WTC11 (cell line): Measurements from ENCODE around the gene TMPRSS2. TPM values are rescaled to one million over a fixed set of nuclear protein-coding genes. Genes with fewer than 3 reads are reported as not detected.

Experiments used
- ATAC-seq: fragments of 200-7000 bp; cut with Tn5 transposase; 2 replicates; pipeline ENCODE4 v1.10.0; 2021; ENCODE audit warnings: mild to moderate bottlenecking, moderate library complexity
- CTCF ChIA-PET: fragments of 300-600 bp; sonication (Branson Sonifier 250); formaldehyde crosslinking; loops from one replicate; lab custom pipeline; 2021; ENCODE audit warnings: antibody characterized with exemption; lab: Charles Lee
- POLR2A ChIA-PET: fragments of 350-600 bp; sonication (Branson Sonifier 250); formaldehyde crosslinking; loops from one replicate; lab custom pipeline; 2021; ENCODE audit warnings: antibody characterized with exemption; lab: Charles Lee
- DNase-seq: peaks from one replicate; pipeline ENCODE4 v3.0.0; 2021; ENCODE audit warnings: low spot score
- H3K27ac Mint-ChIP-seq: 2 replicates; pipeline ENCODE4 v1.8.0; 2021; ENCODE audit warnings: mixed read lengths
- H3K27me3 Mint-ChIP-seq: 2 replicates; pipeline ENCODE4 v1.8.0; 2021; ENCODE audit warnings: low read depth, mild to moderate bottlenecking, moderate library complexity, mixed read lengths
- H3K36me3 Mint-ChIP-seq: 2 replicates; pipeline ENCODE4 v1.8.0; 2021; ENCODE audit warnings: mixed read lengths
- H3K4me1 Mint-ChIP-seq: 2 replicates; pipeline ENCODE4 v1.8.0; 2022; ENCODE audit warnings: mixed read lengths
- H3K4me3 Mint-ChIP-seq: 2 replicates; pipeline ENCODE4 v1.8.0; 2021; ENCODE audit warnings: mild to moderate bottlenecking, moderate library complexity, mixed read lengths
- H3K9me3 Mint-ChIP-seq: 2 replicates; pipeline ENCODE4 v1.8.0; 2021; ENCODE audit warnings: mixed read lengths
- ATF3 ChIP-seq: sonication (generic); formaldehyde crosslinking; conservative IDR thresholded peaks from 2 replicates; pipeline ENCODE4 v1.8.1; 2022; ENCODE audit warnings: mild to moderate bottlenecking, missing genetic modification reagents
- EMX1 ChIP-seq: fragments of 250-450 bp; sonication (Bioruptor Pico); IDR thresholded peaks from 2 replicates; pipeline ENCODE4 v1.8.0; 2021; ENCODE audit warnings: mild to moderate bottlenecking
- HMGA2 ChIP-seq: fragments of 250-450 bp; sonication (Bioruptor Pico); IDR thresholded peaks from 2 replicates; pipeline ENCODE4 v1.4.0; 2021; ENCODE audit warnings: mild to moderate bottlenecking, moderate library complexity
- JAZF1 ChIP-seq: fragments of 250-450 bp; sonication (Bioruptor Pico); IDR thresholded peaks from 2 replicates; pipeline ENCODE4 v1.9.0; 2021; ENCODE audit warnings: moderate library complexity, mild to moderate bottlenecking, inconsistent platforms
- KAT7 ChIP-seq: sonication (generic); formaldehyde crosslinking; IDR thresholded peaks from 2 replicates; pipeline ENCODE4 v1.8.1; 2023; ENCODE audit warnings: missing genetic modification reagents, mild to moderate bottlenecking, borderline replicate concordance
- MAX ChIP-seq: sonication (generic); formaldehyde crosslinking; IDR thresholded peaks from 2 replicates; pipeline ENCODE4 v1.8.0; 2022; ENCODE audit warnings: mild to moderate bottlenecking, missing genetic modification reagents
- NFYB ChIP-seq: sonication (generic); formaldehyde crosslinking; conservative IDR thresholded peaks from 2 replicates; pipeline ENCODE4 v1.8.0; 2022; ENCODE audit warnings: low read depth, missing genetic modification reagents
- NR1H2 ChIP-seq: sonication (generic); formaldehyde crosslinking; IDR thresholded peaks from 2 replicates; pipeline ENCODE4 v1.9.0; 2021; ENCODE audit warnings: mild to moderate bottlenecking, moderate library complexity, missing genetic modification reagents
- RORB ChIP-seq: fragments of 250-450 bp; sonication (Bioruptor Pico); IDR thresholded peaks from 2 replicates; pipeline ENCODE4 v1.9.0; 2021; ENCODE audit warnings: mild to moderate bottlenecking
- SOX15 ChIP-seq: fragments of 250-450 bp; sonication (Bioruptor Pico); IDR thresholded peaks from 2 replicates; pipeline ENCODE4 v1.9.0; 2021; ENCODE audit warnings: mild to moderate bottlenecking
- TCF7 ChIP-seq: sonication (generic); formaldehyde crosslinking; IDR thresholded peaks from 2 replicates; pipeline ENCODE4 v1.8.0; 2022; ENCODE audit warnings: mild to moderate bottlenecking, low read depth, missing genetic modification reagents, moderate library complexity
- ZNF219 ChIP-seq: sonication (generic); formaldehyde crosslinking; IDR thresholded peaks from 2 replicates; pipeline ENCODE4 v1.8.0; 2023; ENCODE audit warnings: missing genetic modification reagents, mild to moderate bottlenecking, borderline replicate concordance
- ZNF512 ChIP-seq: sonication (generic); formaldehyde crosslinking; IDR thresholded peaks from 2 replicates; pipeline ENCODE4 v1.8.1; 2022; ENCODE audit warnings: missing genetic modification reagents, borderline replicate concordance
- total RNA-seq: library from RNA; stranded (reverse); gene quantifications from 3 replicates; pipeline ENCODE4 v1.2.3, GENCODE V29; 2021
- TF ChIP-seq, protein P1 (sequence below): sonication (generic); formaldehyde crosslinking; IDR thresholded peaks from 2 replicates; pipeline ENCODE4 v1.8.1; 2022; ENCODE audit warnings: mild to moderate bottlenecking, missing genetic modification reagents, moderate library complexity, borderline replicate concordance
- TF ChIP-seq, protein P2 (sequence below): sonication (generic); formaldehyde crosslinking; IDR thresholded peaks from 2 replicates; pipeline ENCODE4 v1.8.1; 2023; ENCODE audit warnings: mild to moderate bottlenecking, missing genetic modification reagents, moderate library complexity
- TF ChIP-seq, protein P3 (sequence below): sonication (generic); formaldehyde crosslinking; IDR thresholded peaks from 2 replicates; pipeline ENCODE4 v1.8.1; 2023; ENCODE audit warnings: mild to moderate bottlenecking, moderate library complexity, missing genetic modification reagents

The TMPRSS2 gene
- total RNA-seq, 1 experiment from 2014 or later: 8.5 TPM

DNA sequence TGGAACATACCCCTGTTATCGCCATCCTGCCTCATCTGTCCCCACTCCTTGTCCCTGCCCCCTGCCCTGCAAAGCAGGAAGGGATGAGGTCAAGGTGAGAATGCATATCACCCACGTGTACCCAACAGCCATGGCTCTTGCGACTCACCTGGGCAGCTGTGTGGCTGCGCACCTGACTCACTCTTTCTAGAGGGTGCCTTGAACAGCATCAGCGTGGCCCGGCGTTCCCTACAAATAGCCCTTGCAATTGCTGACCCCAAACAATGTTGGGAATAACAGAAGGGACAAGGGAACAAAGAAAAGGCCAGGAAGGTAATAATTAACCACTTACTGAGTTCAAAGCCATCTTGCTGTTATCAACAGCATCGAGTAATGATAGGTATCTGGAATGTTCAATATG lies 10.2 kb downstream of the TMPRSS2 start (continued):
- TF ChIP-seq, protein P1, sequence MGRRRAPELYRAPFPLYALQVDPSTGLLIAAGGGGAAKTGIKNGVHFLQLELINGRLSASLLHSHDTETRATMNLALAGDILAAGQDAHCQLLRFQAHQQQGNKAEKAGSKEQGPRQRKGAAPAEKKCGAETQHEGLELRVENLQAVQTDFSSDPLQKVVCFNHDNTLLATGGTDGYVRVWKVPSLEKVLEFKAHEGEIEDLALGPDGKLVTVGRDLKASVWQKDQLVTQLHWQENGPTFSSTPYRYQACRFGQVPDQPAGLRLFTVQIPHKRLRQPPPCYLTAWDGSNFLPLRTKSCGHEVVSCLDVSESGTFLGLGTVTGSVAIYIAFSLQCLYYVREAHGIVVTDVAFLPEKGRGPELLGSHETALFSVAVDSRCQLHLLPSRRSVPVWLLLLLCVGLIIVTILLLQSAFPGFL (CRISPR knock-in tag): no peak
- TF ChIP-seq HMGA2 (CRISPR knock-in tag) (no peak), MAX (CRISPR knock-in tag) (no peak), EMX1 (CRISPR knock-in tag) (no peak), RORB (CRISPR knock-in tag) (no peak), ZNF219 (CRISPR knock-in tag) (no peak), NR1H2 (CRISPR knock-in tag) (no peak)
- TF ChIP-seq, protein P2, sequence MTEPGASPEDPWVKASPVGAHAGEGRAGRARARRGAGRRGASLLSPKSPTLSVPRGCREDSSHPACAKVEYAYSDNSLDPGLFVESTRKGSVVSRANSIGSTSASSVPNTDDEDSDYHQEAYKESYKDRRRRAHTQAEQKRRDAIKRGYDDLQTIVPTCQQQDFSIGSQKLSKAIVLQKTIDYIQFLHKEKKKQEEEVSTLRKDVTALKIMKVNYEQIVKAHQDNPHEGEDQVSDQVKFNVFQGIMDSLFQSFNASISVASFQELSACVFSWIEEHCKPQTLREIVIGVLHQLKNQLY (CRISPR knock-in tag): no peak
- TF ChIP-seq, all 79 proteins: peak for 0

DNA sequence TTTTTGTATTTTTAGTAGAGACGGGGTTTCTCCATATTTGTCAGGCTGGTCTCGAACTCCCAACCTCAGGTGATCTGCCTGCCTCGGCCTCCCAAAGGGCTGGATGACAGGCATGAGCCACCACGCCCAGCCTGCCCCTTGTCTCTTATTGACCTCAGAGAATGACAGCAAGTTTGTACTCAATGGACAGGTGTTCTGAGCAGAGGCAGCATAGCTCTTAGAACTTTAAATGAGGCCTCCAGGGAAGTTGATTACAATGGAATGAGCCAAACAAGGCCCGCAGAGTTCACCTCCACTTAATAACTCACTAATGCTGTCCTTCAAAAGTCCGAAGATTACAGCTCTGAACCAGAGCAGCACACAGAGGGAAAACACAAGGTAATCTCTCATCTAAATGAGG lies 10.9 kb downstream of the TMPRSS2 start:
- no peak overlapping the region for H3K4me3 Mint-ChIP-seq
- no peak for ATAC-seq
- H3K27ac Mint-ChIP-seq: no peak overlapping the region
- no peaks in the 10 kb centered on the region for H3K36me3 Mint-ChIP-seq
- DNase-seq: no peak
- H3K27me3 Mint-ChIP-seq: no peaks in the 10 kb centered on the region
- H3K4me1 Mint-ChIP-seq: peaks cover 13% of the 10 kb centered on the region
- TF ChIP-seq TCF7 (no peak), ATF3 (CRISPR knock-in tag) (no peak)
- CTCF ChIA-PET: no interaction called here
- no peaks in the 10 kb centered on the region for H3K9me3 Mint-ChIP-seq
- POLR2A ChIA-PET: no interaction called here

GRCh38 chr21:41494242-41494641 lies 13.7 kb downstream of the TMPRSS2 start:
- no peak overlapping the region for H3K27ac Mint-ChIP-seq
- H3K36me3 Mint-ChIP-seq: 0 out of 2 replicates have a peak, but pooled peaks cover 1% of the 10 kb centered on the region
- no peak for DNase-seq
- H3K4me1 Mint-ChIP-seq: peaks cover 10% of the 10 kb centered on the region
- POLR2A ChIA-PET: no interaction called here
- no peak for ATAC-seq
- no peaks in the 10 kb centered on the region for H3K9me3 Mint-ChIP-seq
- no peak overlapping the region for H3K4me3 Mint-ChIP-seq
- no peak for TF ChIP-seq SOX15 (CRISPR knock-in tag)
- no peak for TF ChIP-seq JAZF1 (CRISPR knock-in tag)
- TF ChIP-seq KAT7 (CRISPR knock-in tag): no peak
- no peak for TF ChIP-seq NFYB
- TF ChIP-seq, protein P1 (CRISPR knock-in tag): no peak
- TF ChIP-seq, protein P3, sequence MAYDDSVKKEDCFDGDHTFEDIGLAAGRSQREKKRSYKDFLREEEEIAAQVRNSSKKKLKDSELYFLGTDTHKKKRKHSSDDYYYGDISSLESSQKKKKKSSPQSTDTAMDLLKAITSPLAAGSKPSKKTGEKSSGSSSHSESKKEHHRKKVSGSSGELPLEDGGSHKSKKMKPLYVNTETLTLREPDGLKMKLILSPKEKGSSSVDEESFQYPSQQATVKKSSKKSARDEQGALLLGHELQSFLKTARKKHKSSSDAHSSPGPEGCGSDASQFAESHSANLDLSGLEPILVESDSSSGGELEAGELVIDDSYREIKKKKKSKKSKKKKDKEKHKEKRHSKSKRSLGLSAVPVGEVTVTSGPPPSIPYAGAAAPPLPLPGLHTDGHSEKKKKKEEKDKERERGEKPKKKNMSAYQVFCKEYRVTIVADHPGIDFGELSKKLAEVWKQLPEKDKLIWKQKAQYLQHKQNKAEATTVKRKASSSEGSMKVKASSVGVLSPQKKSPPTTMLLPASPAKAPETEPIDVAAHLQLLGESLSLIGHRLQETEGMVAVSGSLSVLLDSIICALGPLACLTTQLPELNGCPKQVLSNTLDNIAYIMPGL (CRISPR knock-in tag): no peak
- no peak for TF ChIP-seq ZNF512 (CRISPR knock-in tag)
- no peak for TF ChIP-seq NR1H2 (CRISPR knock-in tag)
- no peaks in the 10 kb centered on the region for H3K27me3 Mint-ChIP-seq
- CTCF ChIA-PET: no interaction called here
